GM19455 (cell line): ENCODE results near the gene SPON1.
"Not testable (repeated sequence)": the region's sequence is repeated elsewhere in the genome, so short reads cannot be mapped to it uniquely, and the experiment has no call there.

Experiments
- ATAC-seq: cut with Tn5 transposase; IDR thresholded peaks from one replicate; pipeline ENCODE4 v1.9.1; 2021; ENCODE audit not compliant: unreplicated experiment

The SPON1 gene

DNA sequence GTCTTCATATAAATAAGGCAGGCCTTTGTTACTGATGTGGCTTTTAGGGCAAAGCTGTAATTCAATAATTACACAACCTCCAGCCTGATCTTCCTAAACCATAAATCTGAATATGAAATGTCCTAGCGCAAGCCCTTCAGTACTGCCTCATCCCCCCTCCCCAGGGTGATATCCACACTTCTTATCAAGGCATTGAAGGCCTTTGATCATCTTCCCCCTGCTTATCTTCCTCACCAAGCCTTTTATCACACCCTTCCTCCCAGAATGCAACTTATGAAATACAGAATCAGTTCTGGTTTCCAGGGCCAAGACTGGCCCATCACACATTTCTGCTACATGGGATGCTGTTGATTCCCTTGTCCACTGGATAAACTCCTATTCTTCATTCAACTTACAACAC, 12.1 kb downstream of the SPON1 start:
- no peak for ATAC-seq

DNA sequence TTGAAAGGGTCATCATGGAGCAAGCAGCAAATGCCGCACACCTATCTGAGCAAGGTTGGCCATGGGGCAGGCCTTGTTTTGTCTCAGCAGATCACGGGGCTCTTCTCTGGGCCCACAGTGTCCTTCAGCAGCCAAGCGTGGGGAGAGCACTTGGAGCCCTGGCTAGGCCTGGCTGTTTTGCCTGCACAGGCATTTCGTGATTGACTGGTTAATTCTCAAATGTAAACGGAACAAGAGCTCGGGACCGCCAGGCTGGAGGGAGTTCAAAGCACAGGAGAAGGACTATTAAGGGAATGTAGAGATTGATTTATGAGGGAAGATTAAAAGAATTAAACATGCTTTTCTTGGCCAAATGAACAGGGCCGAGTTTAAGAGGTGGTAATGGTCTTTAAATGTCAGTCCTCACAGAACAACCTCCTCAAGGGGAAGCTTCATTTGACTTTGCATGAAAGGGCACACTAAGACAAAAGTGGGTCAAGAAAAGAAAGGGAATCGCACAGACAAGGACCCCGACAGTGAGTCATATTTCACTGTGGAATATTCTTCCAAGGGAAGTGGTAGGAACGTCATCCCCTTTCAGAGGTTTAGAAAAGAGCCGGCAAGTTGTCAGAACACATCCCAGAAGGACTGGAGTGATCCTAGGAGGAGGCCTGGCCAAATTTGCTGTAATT, 20.7 kb downstream of the SPON1 start:
- ATAC-seq: no peak

DNA sequence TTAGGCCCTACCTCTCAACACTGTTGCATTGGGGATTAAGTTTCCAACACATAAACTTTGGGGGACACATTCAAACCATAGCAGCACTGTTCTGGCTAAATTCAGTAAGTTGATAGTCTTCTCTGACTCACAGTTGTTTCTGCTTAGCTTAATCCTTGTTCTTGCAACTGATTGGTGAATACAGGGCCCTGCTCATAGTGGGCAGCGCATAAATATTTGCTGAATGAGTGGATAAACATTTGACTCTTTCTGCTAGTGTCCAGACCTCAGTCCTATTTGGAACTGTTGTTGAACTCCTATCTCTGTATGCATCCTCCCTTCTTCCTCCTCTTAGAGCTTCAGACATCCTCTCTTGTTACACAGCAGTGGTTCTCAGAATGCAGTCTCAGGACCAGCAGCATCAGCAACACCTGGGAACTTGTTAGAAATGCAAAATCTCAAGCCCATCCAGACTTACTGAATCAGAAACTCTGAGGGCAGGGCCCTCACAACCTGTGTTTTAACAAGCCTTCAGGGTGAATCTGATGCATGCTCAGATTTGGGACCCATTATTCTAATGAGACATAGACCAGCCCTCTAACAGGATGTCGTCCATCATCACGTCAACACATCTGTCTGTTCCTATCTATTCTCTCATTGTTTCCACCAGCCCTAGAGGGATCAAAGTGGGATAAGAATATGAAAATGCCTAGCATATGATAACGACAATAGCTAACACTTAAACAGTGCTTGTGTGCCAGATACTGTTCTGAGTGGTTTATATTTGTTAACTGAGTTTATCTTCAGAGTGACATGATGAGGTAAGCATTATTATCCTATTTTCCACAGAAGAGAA, 22.3 kb downstream of the SPON1 start:
- no peak for ATAC-seq

DNA sequence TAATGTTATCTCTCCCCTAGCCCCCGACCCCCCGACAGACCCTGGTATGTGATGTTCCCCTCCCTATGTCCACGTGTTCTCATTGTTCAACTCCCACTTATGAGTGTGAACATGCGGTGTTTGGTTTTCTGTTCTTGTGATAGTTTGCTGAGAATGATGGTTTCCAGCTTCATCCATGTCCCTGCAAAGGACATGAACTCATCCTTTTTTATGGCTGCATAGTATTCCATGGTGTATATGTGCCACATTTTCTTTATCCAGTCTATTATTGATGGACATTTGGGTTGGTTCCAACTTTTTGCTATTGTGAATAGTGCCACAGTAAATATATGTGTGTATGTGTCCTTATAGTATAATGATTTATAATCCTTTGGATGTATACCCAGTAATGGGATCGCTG, 24.2 kb downstream of the SPON1 start:
- not testable (repeated sequence) for ATAC-seq

DNA sequence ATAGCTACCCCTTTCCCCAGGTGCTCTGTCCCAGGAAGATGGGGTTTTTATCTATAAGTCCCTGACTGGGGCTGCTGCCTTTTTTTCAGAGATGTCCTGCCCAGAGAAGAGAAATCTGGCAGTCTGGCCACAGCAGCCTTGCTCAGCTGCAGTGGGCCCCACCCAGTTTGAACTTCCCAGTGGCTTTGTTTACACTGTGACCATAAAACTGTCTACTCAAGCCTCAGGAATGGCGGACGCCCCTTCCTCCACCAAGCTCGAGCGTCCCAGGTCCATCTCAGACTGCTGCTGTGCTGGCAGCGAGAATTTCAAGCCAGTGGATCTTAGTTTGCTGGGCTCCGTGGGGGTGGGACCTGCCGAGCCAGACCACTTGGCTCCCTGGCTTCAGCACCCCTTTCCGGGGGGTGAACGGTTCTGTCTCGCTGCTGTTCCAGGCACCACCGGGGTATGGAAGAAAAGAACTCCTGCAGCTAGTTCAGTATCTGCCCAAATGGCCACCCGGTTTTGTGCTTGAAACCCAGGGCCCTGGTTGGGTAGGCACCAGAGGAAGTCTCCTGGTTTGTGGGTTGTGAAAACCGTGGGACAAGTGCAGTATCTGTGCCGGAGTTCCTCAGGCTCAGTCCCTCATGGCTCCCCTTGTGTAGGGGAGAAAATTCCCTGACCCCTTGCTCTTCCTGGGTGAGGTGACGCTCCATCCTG, 29.8 kb downstream of the SPON1 start:
- not testable (repeated sequence) for ATAC-seq

DNA sequence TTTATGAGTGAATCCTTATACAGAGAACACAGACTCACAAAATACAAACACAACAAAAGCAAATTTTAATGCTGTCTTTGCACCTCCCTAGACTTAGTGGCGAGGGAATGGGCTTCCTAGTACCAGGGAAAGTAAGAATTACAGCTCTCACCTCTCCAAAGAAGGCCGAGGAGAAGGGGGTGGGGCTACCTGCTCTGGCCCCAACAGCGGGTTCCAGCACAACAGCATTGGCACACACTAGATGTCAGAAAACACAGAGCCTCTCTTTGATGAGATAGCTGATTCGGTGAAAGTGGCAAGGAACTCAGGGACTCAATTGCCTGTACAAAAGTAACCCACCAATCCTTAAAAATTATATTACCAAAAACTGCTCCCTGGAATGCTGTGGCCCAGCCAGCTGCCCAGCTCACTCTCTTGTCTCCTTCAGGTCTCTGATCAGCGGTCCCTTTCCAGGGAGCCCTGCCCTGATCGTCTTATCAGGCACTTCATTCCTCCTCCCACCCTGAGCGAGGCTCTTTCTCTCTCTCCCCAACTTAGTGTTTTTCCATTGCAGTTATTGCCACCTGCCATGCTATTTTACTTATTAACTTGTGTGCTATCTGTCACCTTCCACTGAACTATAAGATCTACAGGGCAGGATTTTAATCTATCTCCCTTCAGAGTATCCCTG, 30.7 kb downstream of the SPON1 start:
- no peak for ATAC-seq

DNA sequence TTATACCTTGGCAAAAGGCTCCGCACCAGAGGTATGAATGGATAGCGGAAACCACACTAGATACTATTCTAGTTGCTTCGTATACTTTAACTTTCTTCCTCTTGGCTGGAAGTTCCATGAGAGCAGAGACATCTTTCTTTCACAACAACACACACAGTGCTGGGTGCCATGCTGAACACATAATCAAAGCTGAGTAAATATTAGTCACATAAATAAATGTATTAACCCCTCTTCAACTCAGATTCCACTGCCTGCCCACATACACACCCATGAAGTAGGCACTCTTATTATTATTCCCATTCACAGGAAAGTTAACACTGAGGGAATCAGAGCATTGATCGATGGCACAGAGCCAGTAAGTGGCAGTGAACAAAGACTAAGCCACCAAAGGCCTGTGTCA, 35.4 kb downstream of the SPON1 start:
- ATAC-seq: no peak

DNA sequence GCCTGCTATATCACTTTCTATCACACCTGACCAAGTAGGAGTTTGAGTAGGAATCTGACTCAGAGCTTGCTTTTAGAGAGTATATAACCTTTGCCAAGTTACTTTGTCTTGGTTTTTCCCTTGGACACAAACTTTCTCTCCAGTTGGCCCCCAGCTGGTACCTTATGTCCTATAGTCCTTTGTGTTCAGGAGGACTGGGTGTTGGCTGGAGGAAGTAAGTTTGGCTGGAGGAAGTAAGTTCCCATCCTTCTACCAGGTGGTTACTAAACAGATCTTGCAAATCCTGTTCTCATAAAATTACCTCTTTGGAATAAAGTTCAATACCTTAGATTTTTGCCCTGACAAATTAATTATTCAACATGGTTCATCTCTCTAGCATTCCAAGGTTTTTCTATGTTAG, 37.2 kb downstream of the SPON1 start:
- ATAC-seq: no peak

DNA sequence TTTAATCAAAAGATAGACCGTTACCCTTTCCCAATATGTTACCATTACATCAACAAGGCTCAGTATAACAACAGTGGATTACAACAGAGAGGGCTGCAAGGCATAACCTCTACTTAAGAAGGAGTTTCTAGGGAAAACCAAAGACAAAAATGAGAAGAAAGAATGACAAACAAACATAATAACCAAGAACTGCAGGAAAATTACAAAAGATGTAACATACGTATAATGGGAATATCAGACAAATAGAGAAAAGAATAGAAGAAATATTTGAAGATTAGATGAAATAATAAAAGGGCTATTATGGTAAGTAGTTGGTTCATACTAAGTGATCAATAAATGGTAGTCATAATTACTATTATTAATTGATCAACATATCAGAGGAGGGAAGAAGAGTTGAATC, 39.1 kb downstream of the SPON1 start:
- ATAC-seq: no peak

DNA sequence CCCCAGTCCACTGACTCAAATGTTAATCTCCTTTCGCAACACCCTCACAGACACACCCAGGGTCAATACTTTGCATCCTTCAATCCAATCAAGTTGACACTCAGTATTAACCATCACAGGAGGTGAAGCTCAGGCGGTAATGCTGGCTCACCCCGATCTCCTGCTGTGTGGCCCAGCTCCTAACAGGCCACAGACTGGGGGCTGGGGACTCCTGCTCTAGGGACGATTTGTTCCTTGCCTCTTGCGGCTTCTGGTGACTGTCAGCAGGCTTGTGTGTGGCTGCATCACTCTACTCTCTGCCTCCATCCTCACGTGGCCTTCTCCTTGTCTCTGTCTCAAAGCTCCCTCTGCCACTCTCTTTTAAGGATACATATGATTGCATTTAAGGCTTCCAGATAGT, 45.0 kb downstream of the SPON1 start:
- ATAC-seq: no peak

DNA sequence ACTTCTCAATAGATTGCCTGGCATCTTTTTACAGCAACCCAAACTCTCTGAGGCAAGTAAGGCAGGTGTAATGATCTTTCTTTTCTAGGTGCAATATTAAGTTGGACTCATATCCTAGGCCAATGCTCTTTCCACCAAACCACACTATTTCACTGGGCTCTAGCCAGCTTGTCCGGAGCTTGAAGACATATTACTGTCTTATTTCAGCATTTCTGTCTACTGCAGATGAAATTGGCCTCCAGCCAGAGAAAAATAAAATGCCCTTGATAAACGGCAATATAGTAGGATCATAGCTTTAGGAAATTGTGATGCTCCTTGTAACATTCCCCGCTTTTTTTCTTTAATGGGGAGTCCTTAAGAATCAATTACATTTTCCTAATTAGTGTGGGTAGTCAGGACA, 48.1 kb downstream of the SPON1 start:
- no peak for ATAC-seq

DNA sequence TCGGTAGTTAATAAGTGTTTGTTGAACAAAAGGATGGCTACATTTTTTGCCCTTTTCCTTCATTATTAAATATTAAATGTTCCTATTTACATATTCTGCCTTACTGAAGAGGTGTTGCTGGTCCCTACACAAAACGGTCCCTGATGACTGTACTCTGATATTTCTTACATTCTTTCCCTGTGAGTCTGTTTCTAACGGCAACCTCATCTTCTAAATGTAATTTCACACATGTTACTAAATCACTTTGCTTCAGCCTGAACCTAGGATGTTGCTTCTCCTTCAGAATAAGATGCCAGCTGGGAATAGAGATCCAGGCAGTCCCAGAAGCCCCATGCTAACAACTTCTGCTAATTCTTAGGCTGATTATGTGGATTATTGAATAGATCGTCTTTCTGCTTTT, 50.3 kb downstream of the SPON1 start:
- ATAC-seq: no peak

DNA sequence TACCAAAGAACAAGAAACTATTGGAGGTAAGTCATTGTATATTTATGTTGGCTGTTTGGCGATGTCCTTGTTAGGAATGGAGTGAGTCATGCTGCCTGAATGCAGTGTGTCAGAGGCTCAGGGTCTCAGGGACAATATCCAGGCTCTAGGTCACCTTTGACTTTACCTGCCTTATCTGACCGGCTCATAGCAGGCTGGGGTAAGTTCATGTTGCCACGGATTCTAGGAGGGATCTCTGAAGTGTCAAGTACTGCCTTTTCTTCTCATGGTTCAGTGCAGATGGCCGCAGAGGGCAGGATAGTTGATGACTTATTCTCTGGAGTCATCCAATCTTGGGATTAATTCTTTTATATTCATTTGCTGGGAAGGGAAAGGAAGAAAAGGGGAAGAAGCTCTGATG, 53.2 kb downstream of the SPON1 start:
- no peak for ATAC-seq

DNA sequence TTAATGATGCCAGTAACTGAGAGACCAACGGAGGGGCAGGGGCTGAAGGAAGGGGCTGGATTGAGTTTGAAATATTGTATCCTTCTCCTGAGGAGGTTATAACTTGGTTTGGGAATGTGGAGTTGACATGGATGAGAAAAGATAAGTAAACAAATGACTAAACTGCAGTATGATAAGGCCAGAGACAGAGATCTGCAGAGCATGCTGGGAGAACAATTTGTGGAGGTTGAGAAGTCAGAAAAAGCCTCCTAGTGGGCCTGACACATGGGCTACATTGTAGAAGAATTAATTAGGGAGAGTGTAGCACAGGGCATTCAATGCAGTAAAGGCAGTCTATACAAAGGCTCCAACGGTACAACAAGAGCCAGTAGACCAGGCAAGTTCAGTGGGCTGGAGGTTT, 55.9 kb downstream of the SPON1 start:
- ATAC-seq: no peak

DNA sequence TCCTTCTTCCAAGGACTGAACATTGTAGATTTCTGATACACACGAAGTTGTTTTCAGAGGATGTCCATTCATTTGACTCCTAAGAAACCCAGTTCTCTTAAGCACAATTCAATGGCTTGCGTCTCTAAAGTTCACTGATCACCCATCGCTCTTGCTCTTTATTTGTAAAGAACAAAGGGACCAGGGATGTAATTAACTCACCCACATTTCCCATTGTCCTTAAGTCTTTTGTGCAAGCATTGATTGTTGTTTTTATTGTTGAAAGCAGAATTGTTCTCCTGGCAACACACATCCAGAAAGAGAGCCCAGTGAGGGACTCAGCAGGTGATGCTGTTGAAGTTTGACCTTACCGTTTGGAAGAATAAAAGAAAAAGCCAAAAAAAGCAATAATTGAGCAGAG, 59.2 kb downstream of the SPON1 start:
- no peak for ATAC-seq

DNA sequence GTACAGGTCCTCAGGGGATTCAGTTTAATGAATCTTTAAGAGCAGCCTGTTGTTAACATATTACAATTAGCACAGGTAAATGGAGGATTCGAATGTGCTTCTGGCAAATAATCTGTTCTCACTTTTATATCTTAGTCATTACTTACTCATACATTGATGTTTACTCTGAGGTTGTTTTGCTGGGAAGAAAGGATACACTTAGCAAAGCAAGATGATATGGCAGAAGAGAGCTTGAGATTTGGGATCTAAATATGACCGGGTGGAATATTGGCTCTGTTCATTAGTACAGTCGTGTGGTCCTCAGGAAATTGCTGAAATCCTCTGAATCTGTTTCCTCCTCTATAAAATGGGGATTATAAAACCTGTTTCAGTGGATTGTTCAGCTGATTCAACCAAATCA, 59.7 kb downstream of the SPON1 start:
- ATAC-seq: no peak

DNA sequence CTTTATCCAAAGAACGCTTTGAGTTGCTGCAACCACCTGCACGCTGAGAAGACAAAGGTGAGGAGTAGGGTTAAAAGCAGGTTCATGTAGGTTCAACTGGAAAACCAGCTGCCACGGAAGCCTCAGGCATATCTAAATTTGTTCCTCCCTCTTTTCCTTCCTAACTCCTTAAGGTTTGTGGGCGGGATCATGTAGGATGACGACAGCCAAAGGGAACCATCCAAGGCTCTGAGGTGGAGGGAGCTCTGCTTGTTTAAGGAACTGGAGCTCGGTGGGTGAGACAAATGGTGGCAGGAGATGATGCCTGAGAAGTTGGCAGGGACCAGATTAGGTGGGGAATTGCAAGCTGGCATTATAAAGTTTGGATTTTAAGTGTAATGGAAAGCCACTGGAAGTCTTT, 60.3 kb downstream of the SPON1 start:
- no peak for ATAC-seq

DNA sequence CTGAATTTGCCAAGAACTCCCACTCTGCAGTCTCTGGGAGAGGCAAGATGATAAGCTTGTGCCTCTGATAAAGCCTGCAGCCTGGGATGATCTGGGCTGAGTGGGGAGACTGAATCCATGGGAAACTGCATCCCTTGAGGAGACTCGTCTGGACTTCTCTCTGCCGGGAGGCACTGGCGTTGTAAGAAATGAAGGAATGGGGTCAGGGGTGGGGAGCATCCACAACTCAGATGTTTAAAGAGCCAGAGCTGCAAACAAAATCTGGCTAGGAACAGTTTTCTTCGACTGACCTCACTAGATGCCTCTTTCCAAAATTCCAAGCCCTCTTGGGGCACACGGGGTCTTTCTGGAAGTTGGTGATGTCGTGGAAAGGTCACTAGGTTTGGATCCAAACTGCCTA, 64.4 kb downstream of the SPON1 start:
- ATAC-seq: no peak

DNA sequence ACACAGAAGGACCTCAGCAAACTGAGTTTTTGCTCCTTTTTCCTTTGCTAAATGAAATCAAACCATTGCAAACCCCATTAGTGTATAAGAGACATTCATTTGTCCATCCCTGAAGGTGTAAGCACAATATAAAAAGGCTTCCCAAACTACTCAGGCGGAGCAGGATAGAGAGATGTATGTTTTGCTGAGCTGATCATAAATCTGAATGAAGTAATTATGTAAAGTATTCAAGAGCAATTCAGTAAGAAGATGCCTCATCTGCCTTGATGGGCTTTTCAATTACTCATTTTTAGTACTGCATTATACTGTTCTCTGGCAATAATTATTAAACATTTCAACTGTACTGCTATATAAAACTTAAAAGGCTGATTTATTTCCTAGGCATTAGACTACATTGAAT, 65.0 kb downstream of the SPON1 start:
- ATAC-seq: no peak

DNA sequence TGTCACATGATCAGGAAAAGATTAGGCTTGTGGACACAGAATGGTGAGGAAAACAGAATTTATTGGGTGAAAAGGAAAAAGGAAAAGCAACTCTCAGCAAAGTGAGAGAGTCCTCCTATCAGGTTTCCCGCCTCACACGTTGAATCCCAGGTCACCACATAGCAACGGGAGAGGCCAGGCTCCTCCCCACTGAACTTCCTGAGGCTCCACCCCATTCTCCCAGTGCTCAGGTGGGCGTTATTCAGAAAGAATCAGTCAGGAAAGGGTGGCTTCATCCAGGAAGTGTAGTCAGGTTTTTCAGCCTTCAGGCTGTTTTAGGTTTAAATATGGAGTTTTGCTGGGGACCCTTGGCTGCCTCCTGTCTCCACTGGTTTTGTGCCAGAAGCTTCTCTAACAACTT, 66.9 kb downstream of the SPON1 start:
- ATAC-seq: no peak
